AG04450 (cell line): Measurements from ENCODE around the gene SOX18. TPM values are rescaled to one million over a fixed set of nuclear protein-coding genes. Genes with fewer than 3 reads are reported as not detected.

ENCODE experiments used
- CTCF ChIA-PET: fragments of 300-600, 350-600 bp; formaldehyde crosslinking; extraction: SDS; loops from one replicate; lab custom pipeline; 2022; ENCODE audit warnings: antibody characterized with exemption, inconsistent platforms; lab: Charles Lee
- POLR2A ChIA-PET: fragments of 350-600 bp; formaldehyde crosslinking; extraction: SDS; loops from one replicate; lab custom pipeline; 2021; ENCODE audit warnings: antibody characterized with exemption, inconsistent platforms; lab: Yijun Ruan, JAX
- DNase-seq: peaks from one replicate; pipeline ENCODE4 v3.0.0-alpha.2; 2011; ENCODE audit warnings: low read depth, low spot score
- H3K27ac ChIP-seq: one replicate; pipeline ENCODE4 v1.5.1; 2012; ENCODE audit warnings: low read depth, low read length, control low read depth
- H3K27me3 ChIP-seq: one replicate; pipeline ENCODE4 v1.6.0; 2012; ENCODE audit warnings: low read length; ENCODE audit not compliant: control insufficient read depth, insufficient read depth
- H3K4me3 ChIP-seq: 2 replicates; pipeline ENCODE4 v1.5.1; 2011; ENCODE audit warnings: mild to moderate bottlenecking, low read depth, low read length, control low read depth
- H3K9me3 ChIP-seq: 2 replicates; pipeline ENCODE4 v1.5.1; 2012; ENCODE audit warnings: low read length; ENCODE audit not compliant: control insufficient read depth, insufficient read depth
- polyA plus RNA-seq: library from polyadenylated mRNA; depleted of rRNA; stranded (reverse); fragments of >200 nt; gene quantifications from 2 replicates; pipeline ENCODE4 v1.2.3, GENCODE V29; 2011
- TF ChIP-seq, protein P1 (sequence below): IDR thresholded peaks from 2 replicates; pipeline ENCODE4 v1.5.1; 2011; ENCODE audit warnings: low read depth, low read length, control low read depth, inconsistent platforms

The SOX18 gene
- polyA plus RNA-seq, 1 experiment, result not detected

- CTCF ChIA-PET, result no interaction called here
- POLR2A ChIA-PET, result no interaction called here
- H3K4me3 ChIP-seq, result no peak overlapping the region
These were observed 7.7 kb downstream of the SOX18 start for GRCh38 chr20:64041781-64042053.

DNA sequence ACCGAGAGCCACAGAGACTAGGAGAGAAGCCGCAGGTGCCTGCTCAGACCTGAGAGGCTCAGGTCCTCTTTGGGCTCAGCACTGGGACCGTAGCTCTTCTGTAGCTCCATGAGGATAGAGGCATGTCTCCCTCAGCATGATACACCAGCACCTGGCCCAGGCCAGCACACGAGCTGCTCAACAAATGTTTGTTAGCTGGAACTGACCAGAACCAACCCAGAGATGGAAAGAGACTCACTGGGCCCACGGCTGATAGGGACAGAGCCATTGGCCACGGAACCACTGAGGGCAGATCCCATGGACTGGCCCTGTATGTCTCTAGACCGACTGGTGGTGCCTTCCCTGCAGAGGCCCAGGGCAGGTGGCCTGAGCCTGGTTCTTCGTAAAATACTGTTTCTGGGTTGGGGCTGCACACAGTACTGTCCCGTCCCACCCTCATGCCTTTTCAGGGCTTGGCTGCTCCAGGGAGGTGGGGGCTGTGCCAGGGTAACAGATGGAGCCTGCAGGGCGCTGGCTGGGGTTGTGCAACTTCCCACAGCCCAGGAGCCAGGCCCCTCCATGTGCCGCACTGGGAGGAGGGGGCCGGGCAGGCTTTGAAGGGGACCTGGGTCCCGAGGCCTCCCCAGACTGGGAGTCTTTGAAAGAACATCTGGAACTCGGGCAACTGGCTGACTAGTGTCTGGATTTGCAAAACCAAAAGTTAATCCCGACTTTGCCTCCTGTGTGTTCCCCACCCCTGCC lies 8.2 kb downstream of the SOX18 start:
- H3K4me3 ChIP-seq, result no peak overlapping the region
- H3K27me3 ChIP-seq, result peaks cover 68% of the 10 kb centered on the region
- H3K27ac ChIP-seq, result no peak overlapping the region
- no peaks in the 10 kb centered on the region for H3K9me3 ChIP-seq
- ChIA-PET CTCF (interaction anchor here (1.0 to 3.0 kb wide), 2 partner anchors 13 to 15 kb away, joined by 4 to 13 read pairs; no protein-coding TSS in a partner anchor), POLR2A (no interaction called here)
- TF ChIP-seq, protein P1, sequence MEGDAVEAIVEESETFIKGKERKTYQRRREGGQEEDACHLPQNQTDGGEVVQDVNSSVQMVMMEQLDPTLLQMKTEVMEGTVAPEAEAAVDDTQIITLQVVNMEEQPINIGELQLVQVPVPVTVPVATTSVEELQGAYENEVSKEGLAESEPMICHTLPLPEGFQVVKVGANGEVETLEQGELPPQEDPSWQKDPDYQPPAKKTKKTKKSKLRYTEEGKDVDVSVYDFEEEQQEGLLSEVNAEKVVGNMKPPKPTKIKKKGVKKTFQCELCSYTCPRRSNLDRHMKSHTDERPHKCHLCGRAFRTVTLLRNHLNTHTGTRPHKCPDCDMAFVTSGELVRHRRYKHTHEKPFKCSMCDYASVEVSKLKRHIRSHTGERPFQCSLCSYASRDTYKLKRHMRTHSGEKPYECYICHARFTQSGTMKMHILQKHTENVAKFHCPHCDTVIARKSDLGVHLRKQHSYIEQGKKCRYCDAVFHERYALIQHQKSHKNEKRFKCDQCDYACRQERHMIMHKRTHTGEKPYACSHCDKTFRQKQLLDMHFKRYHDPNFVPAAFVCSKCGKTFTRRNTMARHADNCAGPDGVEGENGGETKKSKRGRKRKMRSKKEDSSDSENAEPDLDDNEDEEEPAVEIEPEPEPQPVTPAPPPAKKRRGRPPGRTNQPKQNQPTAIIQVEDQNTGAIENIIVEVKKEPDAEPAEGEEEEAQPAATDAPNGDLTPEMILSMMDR, result no peak
- no peak for DNase-seq

More at GRCh38 chr20:64041781-64042053, 7.7 kb downstream of the SOX18 start:
- Histone ChIP-seq H3K27me3 (peaks cover 71% of the 10 kb centered on the region), H3K27ac (no peak overlapping the region), H3K9me3 (no peaks in the 10 kb centered on the region)
- TF ChIP-seq, protein P1, result no peak
- DNase-seq, result no peak

DNA sequence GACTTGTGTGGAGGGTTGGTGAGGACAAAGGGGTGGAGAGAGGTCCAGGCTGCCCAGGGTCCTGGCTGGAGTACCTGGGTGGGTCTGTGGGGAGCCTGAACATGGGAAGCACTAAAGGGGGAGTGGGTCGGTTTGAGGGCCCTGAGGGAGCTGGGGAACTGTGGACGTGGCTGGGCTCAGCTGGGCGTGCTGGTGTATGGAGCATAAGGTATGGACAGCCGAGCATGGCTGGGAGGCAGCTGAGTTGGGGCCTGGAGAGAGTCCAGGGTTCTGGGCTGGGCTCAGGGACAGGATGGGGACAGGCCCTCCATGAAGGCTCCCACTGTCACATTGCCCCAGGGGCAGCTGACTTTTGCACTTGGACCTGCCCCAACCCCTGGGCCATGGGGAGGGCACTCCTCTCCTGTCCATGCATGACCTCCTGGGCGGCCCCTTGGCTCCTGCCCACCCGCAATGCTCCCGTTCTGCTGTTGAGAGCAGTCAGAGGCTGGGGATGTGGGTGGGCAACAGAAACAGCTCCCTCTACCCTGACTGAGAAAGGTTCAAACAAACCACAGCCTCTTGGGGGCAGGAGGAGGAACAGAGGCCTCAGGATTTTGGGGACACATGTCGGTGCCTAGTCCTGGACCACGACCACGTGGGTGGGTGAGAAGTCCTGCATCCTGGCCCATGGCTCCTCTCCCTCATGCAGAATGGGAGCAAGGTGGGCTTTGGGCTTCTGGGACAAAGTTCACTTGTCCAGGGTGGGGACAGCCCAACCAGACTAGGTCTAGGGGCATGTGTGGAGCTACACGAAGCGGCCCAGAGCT lies 9.0 kb downstream of the SOX18 start:
- POLR2A ChIA-PET, result no interaction called here
- no peaks in the 10 kb centered on the region for H3K9me3 ChIP-seq
- no peak overlapping the region for H3K27ac ChIP-seq
- TF ChIP-seq, protein P1, result no peak
- peaks cover 61% of the 10 kb centered on the region for H3K27me3 ChIP-seq
- DNase-seq, result no peak
- CTCF ChIA-PET, result interaction anchor here (1.0 to 3.6 kb wide), 5 partner anchors 12 to 81 kb away, joined by 4 to 31 read pairs (median 6); partner anchors contain the start of gene TCEA2
- no peak overlapping the region for H3K4me3 ChIP-seq

DNA sequence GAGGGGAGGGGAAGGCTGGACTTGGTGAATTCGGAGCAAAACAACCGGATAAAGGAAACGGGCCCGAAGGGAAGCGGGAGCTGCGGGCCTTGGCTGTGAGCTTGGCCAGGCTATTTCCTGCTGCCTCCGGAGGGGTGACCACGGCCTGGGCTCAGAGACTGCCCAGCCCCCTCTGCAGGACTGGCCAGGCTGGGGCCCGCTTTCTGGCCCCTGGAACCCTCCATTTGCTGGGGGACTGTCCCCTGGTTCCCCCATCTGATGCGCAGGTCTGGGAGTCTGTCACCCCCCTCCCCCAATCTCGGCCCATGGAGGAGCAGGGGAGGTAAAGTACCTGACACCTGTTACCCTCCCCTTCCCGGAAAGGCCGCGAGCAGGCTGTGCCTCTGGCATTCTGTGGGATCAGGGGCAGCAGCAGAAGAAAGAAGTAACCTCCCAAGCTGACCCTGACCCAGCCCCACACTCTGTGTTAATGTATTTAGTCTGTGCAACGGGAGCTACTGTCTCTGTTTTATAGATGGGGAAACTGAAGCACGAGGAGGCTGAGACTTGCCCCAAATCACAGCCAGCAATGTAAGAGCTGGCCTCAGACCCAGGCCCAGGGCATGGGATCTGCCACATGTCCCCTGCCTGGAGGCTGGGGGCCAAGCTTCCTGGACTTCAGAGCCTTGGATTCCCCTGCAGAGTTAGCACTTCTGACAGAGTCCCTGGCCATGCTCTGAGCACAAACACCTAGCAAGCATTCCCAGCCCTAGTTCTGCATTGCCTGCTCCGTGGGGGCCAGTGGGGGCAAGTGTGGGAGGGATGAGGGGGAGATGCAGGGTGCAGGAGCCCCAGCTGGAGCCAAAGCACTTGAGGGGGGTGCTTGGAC lies 9.9 kb downstream of the SOX18 start:
- TF ChIP-seq, protein P1, result no peak
- POLR2A ChIA-PET, result interaction anchor here (0.6 to 1.4 kb wide), 2 partner anchors 23 to 519 kb away, joined by 3 read pairs; partner anchors contain the start of genes PPDPF and TCEA2
- CTCF ChIA-PET, result interaction anchor here (0.9 to 3.6 kb wide), 13 partner anchors 11 to 502 kb away, joined by 3 to 31 read pairs (median 4); partner anchors contain the start of genes PRPF6 and TCEA2
- Histone ChIP-seq H3K4me3 (peak overlapping the region; percentile 27; the same call in 1 of the 2 replicates), H3K27me3 (peaks cover 57% of the 10 kb centered on the region), H3K27ac (no peak overlapping the region), H3K9me3 (no peaks in the 10 kb centered on the region)
- DNase-seq, result no peak
